B cell (primary cell): ENCODE measurements around the gene SPATA31D4.

Source experiments
- EZH2 ChIP-seq: IDR thresholded peaks from 2 replicates; pipeline ENCODE4 v1.6.1; 2012; ENCODE audit warnings: borderline replicate concordance, low read depth, mild to moderate bottlenecking, moderate library complexity, low read length; ENCODE audit not compliant: insufficient read depth, poor library complexity, severe bottlenecking
- TF ChIP-seq, protein P1 (sequence below): fragments of 200-600 bp; IDR thresholded peaks from one replicate; pipeline ENCODE4 v1.8.0; 2022; ENCODE audit warnings: antibody characterized with exemption, mild to moderate bottlenecking

- TF ChIP-seq, protein P1, sequence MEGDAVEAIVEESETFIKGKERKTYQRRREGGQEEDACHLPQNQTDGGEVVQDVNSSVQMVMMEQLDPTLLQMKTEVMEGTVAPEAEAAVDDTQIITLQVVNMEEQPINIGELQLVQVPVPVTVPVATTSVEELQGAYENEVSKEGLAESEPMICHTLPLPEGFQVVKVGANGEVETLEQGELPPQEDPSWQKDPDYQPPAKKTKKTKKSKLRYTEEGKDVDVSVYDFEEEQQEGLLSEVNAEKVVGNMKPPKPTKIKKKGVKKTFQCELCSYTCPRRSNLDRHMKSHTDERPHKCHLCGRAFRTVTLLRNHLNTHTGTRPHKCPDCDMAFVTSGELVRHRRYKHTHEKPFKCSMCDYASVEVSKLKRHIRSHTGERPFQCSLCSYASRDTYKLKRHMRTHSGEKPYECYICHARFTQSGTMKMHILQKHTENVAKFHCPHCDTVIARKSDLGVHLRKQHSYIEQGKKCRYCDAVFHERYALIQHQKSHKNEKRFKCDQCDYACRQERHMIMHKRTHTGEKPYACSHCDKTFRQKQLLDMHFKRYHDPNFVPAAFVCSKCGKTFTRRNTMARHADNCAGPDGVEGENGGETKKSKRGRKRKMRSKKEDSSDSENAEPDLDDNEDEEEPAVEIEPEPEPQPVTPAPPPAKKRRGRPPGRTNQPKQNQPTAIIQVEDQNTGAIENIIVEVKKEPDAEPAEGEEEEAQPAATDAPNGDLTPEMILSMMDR = no peak
- no peak for TF ChIP-seq EZH2
Observed at GRCh38 chr9:81893929-81894328, 34.3 kb upstream of the SPATA31D4 start.
